HEK293 (cell line): ENCODE data around the gene ZNF473.

Experiments
- CTCF ChIA-PET: fragments of 350-600 bp; formaldehyde crosslinking; extraction: SDS; loops from one replicate; lab custom pipeline; 2021; ENCODE audit warnings: antibody characterized with exemption; lab: Yijun Ruan, JAX
- POLR2A ChIA-PET: fragments of 300-600 bp; formaldehyde crosslinking; extraction: SDS; loops from one replicate; lab custom pipeline; 2020; ENCODE audit warnings: antibody characterized with exemption, inconsistent platforms; lab: Yijun Ruan, JAX
- H3K27ac ChIP-seq: fragments of 200-500 bp; sonication (Bioruptor generic); 2 replicates; pipeline ENCODE4 v1.5.1; 2014; ENCODE audit warnings: low read depth, low read length, control low read depth, inconsistent platforms; ENCODE audit errors: extremely low read depth
- H3K36me3 ChIP-seq, 2 experiments: fragments of 200-500 bp in 1 of 2; sonication (Bioruptor generic) in 1 of 2; 1 replicate in 1 of 2; 2 replicates in 1 of 2; pipeline ENCODE4 v1.5.1; 2014 to 2017; ENCODE audit warnings: inconsistent platforms in 2 of 2, low read length in 2 of 2; ENCODE audit not compliant: control insufficient read depth in 2 of 2, insufficient read depth in 1 of 2
- H3K4me1 ChIP-seq: fragments of 200-500 bp; sonication (Bioruptor generic); 2 replicates; pipeline ENCODE4 v1.5.1; 2014; ENCODE audit warnings: mild to moderate bottlenecking, low read length, inconsistent platforms; ENCODE audit not compliant: control insufficient read depth, insufficient read depth
- H3K4me3 ChIP-seq: 2 replicates; pipeline ENCODE4 v1.5.1; 2011; ENCODE audit warnings: low read depth, mild to moderate bottlenecking, control low read depth, low read length, moderate library complexity
- H3K9me3 ChIP-seq: fragments of 200-500 bp; sonication (Bioruptor generic); 2 replicates; pipeline ENCODE4 v1.5.1; 2014; ENCODE audit warnings: low read depth, low read length, inconsistent platforms; ENCODE audit not compliant: control insufficient read depth, insufficient read depth
- BCL11B ChIP-seq: fragments of 450-650 bp; formaldehyde crosslinking; IDR thresholded peaks from 2 replicates; pipeline ENCODE4 v1.5.1; 2016; ENCODE audit warnings: low read depth, missing biosample characterization, missing genetic modification characterization
- GLIS2 ChIP-seq: fragments of 450-650 bp; formaldehyde crosslinking; IDR thresholded peaks from 2 replicates; pipeline ENCODE4 v1.5.1; 2016; ENCODE audit warnings: missing biosample characterization, missing genetic modification characterization
- HOXA7 ChIP-seq: sonication (generic); formaldehyde crosslinking; IDR thresholded peaks from 2 replicates; pipeline ENCODE4 v1.8.1; 2022; ENCODE audit warnings: missing genetic modification reagents, borderline replicate concordance
- HOXD13 ChIP-seq: sonication (generic); formaldehyde crosslinking; IDR thresholded peaks from 2 replicates; pipeline ENCODE4 v1.8.0; 2022; ENCODE audit warnings: missing genetic modification reagents, borderline replicate concordance
- IKZF3 ChIP-seq: fragments of 450-650 bp; IDR thresholded peaks from 2 replicates; pipeline ENCODE4 v1.5.0; 2018; ENCODE audit warnings: missing biosample characterization, mild to moderate bottlenecking, missing genetic modification characterization, moderate library complexity
- KLF1 ChIP-seq: fragments of 450-650 bp; formaldehyde crosslinking; IDR thresholded peaks from 2 replicates; pipeline ENCODE4 v1.5.1; 2016; ENCODE audit warnings: missing biosample characterization, missing genetic modification characterization
- KLF9 ChIP-seq: fragments of 450-650 bp; formaldehyde crosslinking; IDR thresholded peaks from 2 replicates; pipeline ENCODE4 v1.5.1; 2016; ENCODE audit warnings: missing biosample characterization, missing genetic modification characterization, low read depth
- PBX3 ChIP-seq: sonication (generic); formaldehyde crosslinking; IDR thresholded peaks from 2 replicates; pipeline ENCODE4 v1.8.1; 2022; ENCODE audit warnings: mild to moderate bottlenecking, moderate library complexity, missing genetic modification reagents
- SETDB1 ChIP-seq: IDR thresholded peaks from one replicate; pipeline ENCODE4 v1.6.1; 2017; ENCODE audit warnings: mild to moderate bottlenecking, low read length, moderate library complexity, mixed read lengths; ENCODE audit not compliant: insufficient read length
- ZBTB7A ChIP-seq: fragments of 450-650 bp; formaldehyde crosslinking; IDR thresholded peaks from 2 replicates; pipeline ENCODE4 v1.5.1; 2016; ENCODE audit warnings: low read depth, missing biosample characterization, missing genetic modification characterization
- ZFHX2 ChIP-seq: fragments of 450-650 bp; formaldehyde crosslinking; conservative IDR thresholded peaks from 2 replicates; pipeline ENCODE4 v1.5.1; 2016; ENCODE audit warnings: missing biosample characterization, missing genetic modification characterization
- ZFP41 ChIP-seq: fragments of 450-650 bp; formaldehyde crosslinking; IDR thresholded peaks from 2 replicates; pipeline ENCODE4 v1.5.1; 2016; ENCODE audit warnings: missing biosample characterization, missing genetic modification characterization, borderline replicate concordance
- ZFP69B ChIP-seq: fragments of 450-650 bp; formaldehyde crosslinking; IDR thresholded peaks from 2 replicates; pipeline ENCODE4 v1.5.1; 2016; ENCODE audit warnings: missing biosample characterization, missing genetic modification characterization
- ZIC2 ChIP-seq: fragments of 450-650 bp; formaldehyde crosslinking; IDR thresholded peaks from 2 replicates; pipeline ENCODE4 v1.5.1; 2016; ENCODE audit warnings: missing biosample characterization, missing genetic modification characterization
- ZNF138 ChIP-seq: fragments of 450-650 bp; formaldehyde crosslinking; IDR thresholded peaks from 2 replicates; pipeline ENCODE4 v1.5.1; 2016; ENCODE audit warnings: missing biosample characterization, missing genetic modification characterization, borderline replicate concordance
- ZNF146 ChIP-seq: fragments of 450-650 bp; formaldehyde crosslinking; IDR thresholded peaks from 2 replicates; pipeline ENCODE4 v1.5.1; 2016; ENCODE audit warnings: missing biosample characterization, missing genetic modification characterization
- ZNF16 ChIP-seq: fragments of 450-650 bp; formaldehyde crosslinking; IDR thresholded peaks from 2 replicates; pipeline ENCODE4 v1.5.1; 2016; ENCODE audit warnings: low read depth, missing biosample characterization, missing genetic modification characterization
- ZNF184 ChIP-seq: fragments of 450-650 bp; IDR thresholded peaks from 2 replicates; pipeline ENCODE4 v1.5.1; 2018; ENCODE audit warnings: missing biosample characterization, mild to moderate bottlenecking, missing genetic modification characterization
- ZNF211 ChIP-seq: fragments of 450-650 bp; formaldehyde crosslinking; IDR thresholded peaks from 2 replicates; pipeline ENCODE4 v1.5.1; 2016; ENCODE audit warnings: low read depth, missing biosample characterization, missing genetic modification characterization
- ZNF324 ChIP-seq: fragments of 450-650 bp; formaldehyde crosslinking; IDR thresholded peaks from 2 replicates; pipeline ENCODE4 v1.5.1; 2016; ENCODE audit warnings: missing biosample characterization, missing genetic modification characterization
- ZNF37A ChIP-seq: fragments of 450-650 bp; IDR thresholded peaks from 2 replicates; pipeline ENCODE4 v1.5.1; 2018; ENCODE audit warnings: missing biosample characterization, missing genetic modification characterization
- ZNF404 ChIP-seq: fragments of 450-650 bp; formaldehyde crosslinking; IDR thresholded peaks from 2 replicates; pipeline ENCODE4 v1.5.1; 2017; ENCODE audit warnings: missing biosample characterization, missing genetic modification characterization
- ZNF501 ChIP-seq: fragments of 450-650 bp; formaldehyde crosslinking; IDR thresholded peaks from 2 replicates; pipeline ENCODE4 v1.5.1; 2016; ENCODE audit warnings: missing biosample characterization, missing genetic modification characterization
- ZNF549 ChIP-seq: fragments of 450-650 bp; IDR thresholded peaks from 2 replicates; pipeline ENCODE4 v1.5.1; 2018; ENCODE audit warnings: missing biosample characterization, missing genetic modification characterization, mild to moderate bottlenecking, inconsistent platforms, moderate library complexity
- ZNF560 ChIP-seq: fragments of 450-650 bp; formaldehyde crosslinking; IDR thresholded peaks from 2 replicates; pipeline ENCODE4 v1.5.1; 2017; ENCODE audit warnings: missing biosample characterization, missing genetic modification characterization, borderline replicate concordance
- ZNF571 ChIP-seq: fragments of 450-650 bp; formaldehyde crosslinking; IDR thresholded peaks from 2 replicates; pipeline ENCODE4 v1.5.0; 2017; ENCODE audit warnings: missing biosample characterization, missing genetic modification characterization
- ZNF580 ChIP-seq: fragments of 450-650 bp; formaldehyde crosslinking; IDR thresholded peaks from 2 replicates; pipeline ENCODE4 v1.5.1; 2016; ENCODE audit warnings: missing biosample characterization, missing genetic modification characterization
- ZNF660 ChIP-seq: fragments of 450-650 bp; IDR thresholded peaks from 2 replicates; pipeline ENCODE4 v1.5.1; 2018; ENCODE audit warnings: missing biosample characterization, mild to moderate bottlenecking, missing genetic modification characterization
- ZNF670 ChIP-seq: fragments of 450-650 bp; formaldehyde crosslinking; IDR thresholded peaks from 2 replicates; pipeline ENCODE4 v1.5.1; 2016; ENCODE audit warnings: missing biosample characterization, missing genetic modification characterization, low read depth
- ZNF704 ChIP-seq: fragments of 450-650 bp; formaldehyde crosslinking; IDR thresholded peaks from 2 replicates; pipeline ENCODE4 v1.5.1; 2016; ENCODE audit warnings: missing biosample characterization, missing genetic modification characterization
- ZNF747 ChIP-seq: fragments of 450-650 bp; formaldehyde crosslinking; IDR thresholded peaks from 2 replicates; pipeline ENCODE4 v1.5.1; 2016; ENCODE audit warnings: missing biosample characterization, missing genetic modification characterization
- ZNF776 ChIP-seq: fragments of 450-650 bp; formaldehyde crosslinking; IDR thresholded peaks from 2 replicates; pipeline ENCODE4 v1.5.0; 2017; ENCODE audit warnings: missing biosample characterization, missing genetic modification characterization, borderline replicate concordance
- TF ChIP-seq, protein P1 (sequence below): fragments of 450-650 bp; formaldehyde crosslinking; IDR thresholded peaks from 2 replicates; pipeline ENCODE4 v1.5.1; 2016; ENCODE audit warnings: missing biosample characterization, missing genetic modification characterization

ZNF473 gene

GRCh38 chr19:49976496-49976895 is 49.3 kb upstream of the ZNF473 start:
- no peaks in the 10 kb centered on the region for H3K4me1 ChIP-seq
- ChIA-PET CTCF (interaction anchor here (0.5 to 2.8 kb wide), 5 partner anchors 13 to 111 kb away, joined by 3 to 18 read pairs (median 3); no protein-coding TSS in a partner anchor), POLR2A (interaction anchor here (1.3 to 1.4 kb wide), 2 partner anchors 17 to 47 kb away, joined by 4 to 5 read pairs; partner anchors contain the start of genes ATF5 and NUP62)
- no peaks in the 10 kb centered on the region for H3K9me3 ChIP-seq
- H3K27ac ChIP-seq: no peak overlapping the region
- H3K4me3 ChIP-seq: no peak overlapping the region
- TF ChIP-seq BCL11B (tag by site-specific recombination) (no peak), ZNF138 (no peak), ZNF184 (tag by site-specific recombination) (no peak)
- TF ChIP-seq, all 188 proteins: peak for 0
- peaks cover 0 to 20% of the 10 kb centered on the region in 2 experiments; a peak in 2 of 3 replicates for H3K36me3 ChIP-seq

- no peak overlapping the region for H3K27ac ChIP-seq
- CTCF ChIA-PET: interaction anchor here (1.0 to 2.8 kb wide), 2 partner anchors 9 to 39 kb away, joined by 3 to 18 read pairs; no protein-coding TSS in a partner anchor
- POLR2A ChIA-PET: no interaction called here
These were observed 48.7 kb upstream of the ZNF473 start for GRCh38 chr19:49977076-49977475.

DNA sequence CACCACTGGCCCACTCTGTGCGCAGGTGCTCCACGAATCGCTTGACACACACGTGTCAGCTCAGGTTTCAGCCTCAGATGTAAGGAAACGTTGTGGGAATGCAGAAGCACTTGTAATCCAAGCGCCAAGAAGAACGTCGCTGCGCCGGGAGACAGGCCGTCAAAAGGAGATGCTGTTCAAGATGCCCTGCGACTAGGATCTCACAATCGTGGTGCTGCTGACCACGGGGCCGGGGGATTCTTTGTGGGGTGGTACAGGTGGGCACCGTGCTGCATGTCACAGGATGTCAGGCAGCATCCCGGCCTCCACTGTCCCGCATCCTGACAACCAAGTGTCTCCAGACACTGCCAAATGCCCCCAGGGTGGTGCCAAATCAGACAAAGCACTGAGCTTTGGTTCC is 47.9 kb upstream of the ZNF473 start:
- TF ChIP-seq ZBTB7A: no peak
- no peak for TF ChIP-seq ZNF211 (tag by site-specific recombination)
- TF ChIP-seq ZNF404: no peak
- TF ChIP-seq ZNF776 (tag by site-specific recombination): no peak
- TF ChIP-seq, protein P1, sequence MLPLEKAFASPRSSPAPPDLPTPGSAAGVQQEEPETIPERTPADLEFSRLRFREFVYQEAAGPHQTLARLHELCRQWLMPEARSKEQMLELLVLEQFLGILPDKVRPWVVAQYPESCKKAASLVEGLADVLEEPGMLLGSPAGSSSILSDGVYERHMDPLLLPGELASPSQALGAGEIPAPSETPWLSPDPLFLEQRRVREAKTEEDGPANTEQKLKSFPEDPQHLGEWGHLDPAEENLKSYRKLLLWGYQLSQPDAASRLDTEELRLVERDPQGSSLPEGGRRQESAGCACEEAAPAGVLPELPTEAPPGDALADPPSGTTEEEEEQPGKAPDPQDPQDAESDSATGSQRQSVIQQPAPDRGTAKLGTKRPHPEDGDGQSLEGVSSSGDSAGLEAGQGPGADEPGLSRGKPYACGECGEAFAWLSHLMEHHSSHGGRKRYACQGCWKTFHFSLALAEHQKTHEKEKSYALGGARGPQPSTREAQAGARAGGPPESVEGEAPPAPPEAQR: no peak
- TF ChIP-seq ZNF37A (tag by site-specific recombination): no peak
- no peak for TF ChIP-seq ZNF660 (tag by site-specific recombination)
- no peak for TF ChIP-seq SETDB1
- TF ChIP-seq IKZF3 (tag by site-specific recombination): no peak
- TF ChIP-seq ZNF501 (tag by site-specific recombination): no peak
- no peak for TF ChIP-seq KLF9 (tag by site-specific recombination)
- TF ChIP-seq ZNF560 (tag by site-specific recombination): no peak

More at GRCh38 chr19:49977076-49977475, 48.7 kb upstream of the ZNF473 start:
- Histone ChIP-seq H3K4me3 (no peak overlapping the region), H3K9me3 (no peaks in the 10 kb centered on the region), H3K36me3 (peaks cover 0 to 24% of the 10 kb centered on the region in 2 experiments; a peak in 2 of 3 replicates), H3K4me1 (no peaks in the 10 kb centered on the region)
- TF ChIP-seq ZNF747 (tag by site-specific recombination): no peak
- TF ChIP-seq HOXA7 (CRISPR knock-in tag): no peak
- no peak for TF ChIP-seq ZFP41 (tag by site-specific recombination)
- TF ChIP-seq ZNF704 (tag by site-specific recombination): no peak
- TF ChIP-seq GLIS2: no peak
- no peak for TF ChIP-seq ZIC2
- no peak for TF ChIP-seq ZNF580 (tag by site-specific recombination)
- no peak for TF ChIP-seq KLF1 (tag by site-specific recombination)
- no peak for TF ChIP-seq ZNF324
- TF ChIP-seq ZNF146: no peak
- no peak for TF ChIP-seq ZNF670
- no peak for TF ChIP-seq ZFP69B (tag by site-specific recombination)
- no peak for TF ChIP-seq ZNF549 (tag by site-specific recombination)
- TF ChIP-seq ZFHX2 (tag by site-specific recombination): no peak
- no peak for TF ChIP-seq HOXD13 (CRISPR knock-in tag)
- no peak for TF ChIP-seq PBX3
- TF ChIP-seq ZNF571 (tag by site-specific recombination): no peak
- no peak for TF ChIP-seq ZNF16 (tag by site-specific recombination)

More for the DNA sequence above, 47.9 kb upstream of the ZNF473 start:
- Histone ChIP-seq H3K4me1 (no peaks in the 10 kb centered on the region), H3K27ac (no peak overlapping the region), H3K9me3 (no peaks in the 10 kb centered on the region), H3K36me3 (peaks cover 0 to 24% of the 10 kb centered on the region in 2 experiments; a peak in 2 of 3 replicates), H3K4me3 (no peak overlapping the region)
- CTCF ChIA-PET: interaction anchor here (1.0 to 2.8 kb wide), 2 partner anchors 9 to 40 kb away, joined by 3 to 18 read pairs; no protein-coding TSS in a partner anchor
- POLR2A ChIA-PET: no interaction called here
